ENCODE data around the gene NR1D2. TPM values are rescaled to one million over a fixed set of nuclear protein-coding genes. Genes with fewer than 3 reads are reported as not detected.

Gene NR1D2
- total RNA-seq, 1 experiment from 2014 or later: 24.0 TPM

DNA sequence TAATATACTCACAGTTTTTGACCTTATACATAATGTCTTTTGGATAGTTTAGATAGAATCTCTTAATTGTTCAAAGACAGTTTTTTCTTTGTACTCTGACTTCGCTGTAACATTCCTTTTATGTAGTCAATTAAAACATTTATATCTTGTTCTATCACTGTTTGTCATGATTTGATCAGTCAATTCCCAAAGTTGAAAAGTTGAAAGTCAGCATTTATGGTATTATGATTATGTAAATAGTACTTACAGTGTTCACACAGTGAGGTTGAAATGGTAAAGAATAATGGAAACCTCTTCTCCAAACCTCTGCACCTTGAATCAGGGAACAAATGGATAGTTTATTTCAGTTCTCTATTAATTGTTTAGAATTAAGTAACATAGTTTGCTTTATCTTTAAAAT, 26.6 kb downstream of the NR1D2 start:
- Histone ChIP-seq H4K20me1 (ENCODE audit: control insufficient read depth, insufficient read depth, insufficient read length) (no peaks in the 10 kb centered on the region), H3K56ac (ENCODE audit: insufficient read length, low read depth, low read length) (no peak overlapping the region), H2AK5ac (ENCODE audit: insufficient read length, low read length) (no peak overlapping the region), H4K91ac (ENCODE audit: insufficient read length, low read depth, low read length) (no peak overlapping the region), H3K9ac (ENCODE audit: extremely low read depth, insufficient read length, low read length) (no peak overlapping the region), H3K23ac (ENCODE audit: insufficient read length, low read depth, low read length) (no peak overlapping the region), H3T11ph (ENCODE audit: low read length) (no peak overlapping the region), H3K14ac (ENCODE audit: insufficient read depth, low read length) (no peak overlapping the region), H3K79me2 (ENCODE audit: insufficient read depth, low read length) (no peaks in the 10 kb centered on the region), H2BK20ac (ENCODE audit: low read depth, low read length, poor library complexity, severe bottlenecking) (no peak overlapping the region), H2BK15ac (ENCODE audit: low read depth, low read length) (no peak overlapping the region), H3K18ac (ENCODE audit: insufficient read length, low read depth, low read length) (no peak overlapping the region), H3K23me2 (ENCODE audit: insufficient read length, low read depth, low read length, poor library complexity, severe bottlenecking) (no peaks in the 10 kb centered on the region), H2BK12ac (ENCODE audit: insufficient read length, low read depth, low read length) (no peak overlapping the region), H3K27me3 (ENCODE audit: insufficient read depth, low read length) (no peaks in the 10 kb centered on the region), H3K4ac (ENCODE audit: low read depth, low read length) (no peak overlapping the region), H2BK5ac (ENCODE audit: insufficient read length, low read length) (no peak overlapping the region), H3K27ac (ENCODE audit: insufficient read length, low read depth, low read length) (no peak overlapping the region), H2BK120ac (ENCODE audit: low read depth, low read length, poor library complexity, severe bottlenecking) (no peak overlapping the region), H2AFZ (ENCODE audit: low read length) (no peak overlapping the region), H3K79me1 (ENCODE audit: insufficient read depth, low read depth, low read length, poor library complexity, severe bottlenecking) (no peaks in the 10 kb centered on the region), H4K8ac (replicated peaks; ENCODE audit: insufficient read length, low read depth, low read length) (no peak overlapping the region), H3K9me3 (ENCODE audit: control insufficient read depth, low read depth, low read length) (no peaks in the 10 kb centered on the region), H3K4me1 (ENCODE audit: insufficient read depth, low read length) (no peaks in the 10 kb centered on the region), H4K5ac (ENCODE audit: insufficient read length, low read depth, low read length) (no peak overlapping the region), H3K4me2 (ENCODE audit: insufficient read depth, insufficient read length, low read length) (no peak overlapping the region)
- TF ChIP-seq, protein P1, sequence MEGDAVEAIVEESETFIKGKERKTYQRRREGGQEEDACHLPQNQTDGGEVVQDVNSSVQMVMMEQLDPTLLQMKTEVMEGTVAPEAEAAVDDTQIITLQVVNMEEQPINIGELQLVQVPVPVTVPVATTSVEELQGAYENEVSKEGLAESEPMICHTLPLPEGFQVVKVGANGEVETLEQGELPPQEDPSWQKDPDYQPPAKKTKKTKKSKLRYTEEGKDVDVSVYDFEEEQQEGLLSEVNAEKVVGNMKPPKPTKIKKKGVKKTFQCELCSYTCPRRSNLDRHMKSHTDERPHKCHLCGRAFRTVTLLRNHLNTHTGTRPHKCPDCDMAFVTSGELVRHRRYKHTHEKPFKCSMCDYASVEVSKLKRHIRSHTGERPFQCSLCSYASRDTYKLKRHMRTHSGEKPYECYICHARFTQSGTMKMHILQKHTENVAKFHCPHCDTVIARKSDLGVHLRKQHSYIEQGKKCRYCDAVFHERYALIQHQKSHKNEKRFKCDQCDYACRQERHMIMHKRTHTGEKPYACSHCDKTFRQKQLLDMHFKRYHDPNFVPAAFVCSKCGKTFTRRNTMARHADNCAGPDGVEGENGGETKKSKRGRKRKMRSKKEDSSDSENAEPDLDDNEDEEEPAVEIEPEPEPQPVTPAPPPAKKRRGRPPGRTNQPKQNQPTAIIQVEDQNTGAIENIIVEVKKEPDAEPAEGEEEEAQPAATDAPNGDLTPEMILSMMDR (conservative IDR thresholded peaks at IDR 0.05): no peak
- no peaks in the 10 kb centered on the region for H3K27me3 Mint-ChIP-seq (ENCODE audit: low read depth)
- H3K27ac Mint-ChIP-seq: no peak overlapping the region
- H3K4me1 Mint-ChIP-seq: no peaks in the 10 kb centered on the region
- H3K36me3 Mint-ChIP-seq (ENCODE audit: insufficient read depth in 1 of 3, low read depth in 3 of 3): peaks cover 21 to 53% (median 45%) of the 10 kb centered on the region in 3 experiments; a peak in 6 of 7 replicates
- H3K9me3 Mint-ChIP-seq: peaks cover 0 to 8% of the 10 kb centered on the region in 2 experiments; a peak in 2 of 5 replicates
- no peak overlapping the region for H3K4me3 Mint-ChIP-seq
- no CpG with 5 or more reads among the region's 1 CpG for whole genome bisulfite sequencing (ENCODE audit: extremely low coverage, insufficient read length, low lambda C conversion rate)
- DNase-seq: no peak
